ENCODE measurements around the gene ARHGAP18. TPM values are rescaled to one million over a fixed set of nuclear protein-coding genes. Genes with fewer than 3 reads are reported as not detected.

ARHGAP18 gene
- total and polyA plus RNA-seq, 10 of the 15 experiments (the other 5 are each of a cell fraction or from before 2014, with no cell fraction given): 18.2 to 52.2 (median 31.7) TPM

- TF ChIP-seq USF1 (IDR thresholded peaks at IDR 0.05; ENCODE audit: borderline replicate concordance, extremely low read length, insufficient read depth, low read depth, low read length): no peak
- peak; percentile 3; the same call in 1 of the 2 replicates for TF ChIP-seq NFIC (IDR thresholded peaks at IDR 0.05; ENCODE audit: low read depth, low read length)
- no peak for TF ChIP-seq ZNF274 (IDR thresholded peaks at IDR 0.05; ENCODE audit: insufficient read depth, insufficient read length)
- 0 out of 2 replicates have a peak, but pooled peaks have one; percentile 68 for TF ChIP-seq FOXM1 (IDR thresholded peaks at IDR 0.05; ENCODE audit: low read depth, low read length)
- TF ChIP-seq ZNF592 (IDR thresholded peaks at IDR 0.05): no peak
- peak; percentile 45; the same call in 1 of the 2 replicates for TF ChIP-seq GATAD2B (conservative IDR thresholded peaks at IDR 0.05; ENCODE audit: low read depth)
- TF ChIP-seq MTA3 (IDR thresholded peaks at IDR 0.05; ENCODE audit: borderline replicate concordance, low read length): peak; percentile 56; the same call in 1 of the 2 replicates
- TF ChIP-seq CTCF (IDR thresholded peaks at IDR 0.05 in 2 of 3, conservative IDR thresholded peaks at IDR 0.05 in 1 of 3; ENCODE audit: control insufficient read depth in 2 of 3, extremely low read depth in 1 of 3, insufficient read depth in 1 of 3, low read depth in 3 of 3, low read length in 3 of 3): peak; percentile 51 to 69 (median 61); a peak in 5 of 6 replicates
- peak; percentile 53; the same call in 1 of the 2 replicates for TF ChIP-seq RELB (IDR thresholded peaks at IDR 0.05; ENCODE audit: low read depth)
- TF ChIP-seq RUNX3 (IDR thresholded peaks at IDR 0.05; ENCODE audit: low read length): peak; percentile 85
- TF ChIP-seq E2F8 (IDR thresholded peaks at IDR 0.05; ENCODE audit: low read depth, partially characterized antibody): no peak
- TF ChIP-seq BCL3 (IDR thresholded peaks at IDR 0.05; ENCODE audit: borderline replicate concordance, insufficient read depth, low read depth, low read length, poor library complexity, severe bottlenecking): no peak
Measured at GRCh38 chr6:129671442-129672340, 38.3 kb downstream of the ARHGAP18 start (continued).

Measured in GM12878 (cell line).